Medulla oblongata (tissue), 1 donor: ENCODE data around the gene UQCRC1.
A peak's percentile ranks its signal among the peaks of the same experiment; 100 is the strongest.

ENCODE experiments used
- DNase-seq: peaks from one replicate; pipeline ENCODE4 v3.0.0-alpha.2; 2015; ENCODE audit errors: extremely low spot score

Gene UQCRC1

GRCh38 chr3:48609088-48610005, at the start of gene UQCRC1:
UQCRC1 (minus strand) TSS chr3:48609646; CDS start chr3:48609620, 26 bp downstream.
- peak; percentile 94 for DNase-seq

- DNase-seq = no peak
Observed at GRCh38 chr3:48656841-48657281, 47.4 kb upstream of the UQCRC1 start.

- peak; percentile 51 for DNase-seq
Observed at GRCh38 chr3:48656061-48656840, 46.8 kb upstream of the UQCRC1 start.

GRCh38 chr3:48655606-48656005, 46.2 kb upstream of the UQCRC1 start:
- DNase-seq = no peak

- DNase-seq = no peak
Observed at GRCh38 chr3:48655063-48655462, 45.6 kb upstream of the UQCRC1 start.

GRCh38 chr3:48652923-48653715, 43.7 kb upstream of the UQCRC1 start:
- no peak for DNase-seq

- DNase-seq = no peak
Observed at GRCh38 chr3:48651771-48652170, 42.3 kb upstream of the UQCRC1 start.

GRCh38 chr3:48650723-48651122, 41.3 kb upstream of the UQCRC1 start:
- DNase-seq = no peak

GRCh38 chr3:48648188-48648850, 38.9 kb upstream of the UQCRC1 start:
- DNase-seq = no peak

- no peak for DNase-seq
Observed at GRCh38 chr3:48647714-48648113, 38.3 kb upstream of the UQCRC1 start.

- DNase-seq = no peak
Observed at GRCh38 chr3:48644898-48645760, 35.7 kb upstream of the UQCRC1 start.

GRCh38 chr3:48642605-48643004, 33.2 kb upstream of the UQCRC1 start:
- DNase-seq = no peak

GRCh38 chr3:48641396-48641795, 31.9 kb upstream of the UQCRC1 start:
- no peak for DNase-seq

GRCh38 chr3:48639944-48640606, 30.6 kb upstream of the UQCRC1 start:
- no peak for DNase-seq

GRCh38 chr3:48637305-48637704, 27.9 kb upstream of the UQCRC1 start:
- no peak for DNase-seq

GRCh38 chr3:48636149-48636655, 26.8 kb upstream of the UQCRC1 start:
- DNase-seq = no peak

GRCh38 chr3:48635222-48636021, 26.0 kb upstream of the UQCRC1 start, which contains the start of gene SLC26A6:
SLC26A6 (minus strand) TSS chr3:48635461; CDS start chr3:48635393, 68 bp downstream.
- DNase-seq = peak; percentile 98

GRCh38 chr3:48634661-48635221, 25.3 kb upstream of the UQCRC1 start:
- peak; percentile 22 for DNase-seq
